Lower leg skin (tissue), 4 donors: ENCODE results near the gene ADH6. TPM values are rescaled to one million over a fixed set of nuclear protein-coding genes. Genes with fewer than 3 reads are reported as not detected.

ENCODE experiments used
- DNase-seq, 2 donors: peaks; one replicate each; pipeline ENCODE4 v3.0.0-alpha.2; 2019; ENCODE audit warnings: low spot score in 2 of 2
- H3K4me3 ChIP-seq: fragments of 200-600 bp; sonication (generic); 2 replicates; pipeline ENCODE4 v1.5.1; 2017; ENCODE audit warnings: mild to moderate bottlenecking, low read depth; ENCODE audit not compliant: poor library complexity, severe bottlenecking
- POLR2A ChIP-seq, 2 donors: fragments of 450-650 bp; IDR thresholded peaks; one replicate each; pipeline ENCODE4 v1.6.1; 2016 to 2017; ENCODE audit warnings: antibody characterized with exemption in 2 of 2, mild to moderate bottlenecking in 1 of 2, moderate library complexity in 1 of 2
- WGBS, 2 donors: methylation state at CpG; one replicate each; pipeline ENCODE4 v1.1.5; 2018; 5-methylcytosine and 5-hydroxymethylcytosine counted together
- intact Hi-C: fragments of 100-400 bp; cut with DNase I; formaldehyde crosslinking; loops from one replicate; pipeline ENCODE4 v1.15.0; 2023; ENCODE audit warnings: low total_unique reads
- total RNA-seq, 4 donors: library from RNA; depleted of rRNA; stranded (reverse); fragments of >200 nt; gene quantifications; one replicate each; pipeline ENCODE4 v1.1.0, GENCODE V29; 2016
- TF ChIP-seq, protein P1 (sequence below), 3 donors: fragments of 450-650 bp; IDR thresholded peaks; one replicate each; pipeline ENCODE4 v1.5.1; 2016; ENCODE audit warnings: antibody characterized with exemption in 3 of 3, mild to moderate bottlenecking in 3 of 3, moderate library complexity in 2 of 3

ADH6 gene
- total RNA-seq, 4 donors from 2014 or later = 1.5 to 22.5 (median 7.5) TPM

DNA sequence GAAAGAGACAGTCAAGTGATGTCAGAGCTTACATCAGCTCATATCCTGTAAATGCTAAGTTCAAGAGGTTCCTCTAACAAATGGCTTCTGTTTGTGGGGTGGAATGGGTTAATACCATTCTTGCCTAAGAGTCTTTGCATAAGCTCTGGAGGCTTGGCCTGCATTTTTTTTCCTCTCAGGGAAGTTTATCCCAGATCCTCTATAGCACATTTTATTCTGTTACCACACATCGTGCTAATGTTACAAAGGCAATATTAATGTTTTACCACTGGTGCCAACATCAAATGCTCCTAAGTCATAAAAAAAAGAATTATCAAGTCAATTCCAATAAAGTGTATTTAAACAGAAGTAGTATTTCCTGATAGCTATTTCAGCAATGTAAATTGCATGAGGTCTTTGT lies 2.9 kb upstream of the ADH6 start:
- no peak overlapping the region for H3K4me3 ChIP-seq
- WGBS, 2 donors = 11 to 24% methylated on average over 1 of the region's 1 CpG
- no peak for DNase-seq
- TF ChIP-seq, protein P1, sequence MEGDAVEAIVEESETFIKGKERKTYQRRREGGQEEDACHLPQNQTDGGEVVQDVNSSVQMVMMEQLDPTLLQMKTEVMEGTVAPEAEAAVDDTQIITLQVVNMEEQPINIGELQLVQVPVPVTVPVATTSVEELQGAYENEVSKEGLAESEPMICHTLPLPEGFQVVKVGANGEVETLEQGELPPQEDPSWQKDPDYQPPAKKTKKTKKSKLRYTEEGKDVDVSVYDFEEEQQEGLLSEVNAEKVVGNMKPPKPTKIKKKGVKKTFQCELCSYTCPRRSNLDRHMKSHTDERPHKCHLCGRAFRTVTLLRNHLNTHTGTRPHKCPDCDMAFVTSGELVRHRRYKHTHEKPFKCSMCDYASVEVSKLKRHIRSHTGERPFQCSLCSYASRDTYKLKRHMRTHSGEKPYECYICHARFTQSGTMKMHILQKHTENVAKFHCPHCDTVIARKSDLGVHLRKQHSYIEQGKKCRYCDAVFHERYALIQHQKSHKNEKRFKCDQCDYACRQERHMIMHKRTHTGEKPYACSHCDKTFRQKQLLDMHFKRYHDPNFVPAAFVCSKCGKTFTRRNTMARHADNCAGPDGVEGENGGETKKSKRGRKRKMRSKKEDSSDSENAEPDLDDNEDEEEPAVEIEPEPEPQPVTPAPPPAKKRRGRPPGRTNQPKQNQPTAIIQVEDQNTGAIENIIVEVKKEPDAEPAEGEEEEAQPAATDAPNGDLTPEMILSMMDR (IDR thresholded peaks at IDR 0.05) = no peak
- no peak for TF ChIP-seq POLR2A (IDR thresholded peaks at IDR 0.05)
- intact Hi-C loops = no loop called here

DNA sequence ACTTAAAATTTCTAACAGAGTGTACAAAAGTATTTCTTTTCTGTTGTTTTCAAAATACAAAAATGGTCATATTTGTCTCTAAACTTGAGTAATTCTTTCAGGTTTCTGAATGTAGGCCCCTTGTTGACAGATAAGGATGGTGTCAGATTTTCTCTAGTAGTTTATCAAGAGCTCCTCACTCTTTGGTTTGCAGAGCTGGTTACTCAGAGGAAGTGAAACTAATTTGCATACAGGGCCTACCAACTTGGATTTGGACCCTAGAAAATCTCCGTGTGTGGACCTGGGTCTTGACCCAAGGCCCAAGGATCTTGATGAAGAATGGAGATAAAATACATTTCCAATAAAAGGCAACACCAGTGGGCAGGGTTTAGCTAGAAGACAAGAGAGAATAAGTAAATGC lies 433 bp upstream of the ADH6 start:
- no peak for DNase-seq
- WGBS, 2 donors = 73 to 91% methylated on average over 1 of the region's 1 CpG

DNA sequence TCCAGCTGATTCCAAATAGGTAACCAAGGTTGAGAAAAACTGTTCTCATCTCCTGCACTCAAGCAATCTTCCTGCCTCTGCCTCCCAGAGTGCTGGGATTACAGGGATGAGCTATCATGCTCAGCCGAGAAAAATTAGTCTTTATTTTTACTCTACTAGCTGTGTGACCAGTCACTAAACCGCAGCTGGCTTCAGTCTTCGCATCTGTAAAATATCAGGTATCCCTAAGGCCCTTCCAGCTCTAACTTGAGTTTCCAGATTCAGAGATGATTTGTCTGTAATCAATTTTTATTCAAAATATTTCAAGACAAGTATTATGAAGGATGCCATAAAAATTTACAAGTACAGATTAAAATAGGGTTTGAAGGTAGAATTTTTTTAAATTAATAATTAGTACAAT lies 3.5 kb downstream of the ADH6 start:
- H3K4me3 ChIP-seq = no peak overlapping the region
- intact Hi-C loops = no loop called here
- DNase-seq = no peak
- TF ChIP-seq, protein P1 (IDR thresholded peaks at IDR 0.05) = no peak
- no peak for TF ChIP-seq POLR2A (IDR thresholded peaks at IDR 0.05)
- WGBS, 2 donors = 75 to 83% methylated on average over 3 of the region's 3 CpGs

More for the DNA sequence above, 433 bp upstream of the ADH6 start:
- intact Hi-C loops = no loop called here
- no peak overlapping the region for H3K4me3 ChIP-seq
- no peak for TF ChIP-seq POLR2A (IDR thresholded peaks at IDR 0.05)
- TF ChIP-seq, protein P1 (IDR thresholded peaks at IDR 0.05) = no peak

DNA sequence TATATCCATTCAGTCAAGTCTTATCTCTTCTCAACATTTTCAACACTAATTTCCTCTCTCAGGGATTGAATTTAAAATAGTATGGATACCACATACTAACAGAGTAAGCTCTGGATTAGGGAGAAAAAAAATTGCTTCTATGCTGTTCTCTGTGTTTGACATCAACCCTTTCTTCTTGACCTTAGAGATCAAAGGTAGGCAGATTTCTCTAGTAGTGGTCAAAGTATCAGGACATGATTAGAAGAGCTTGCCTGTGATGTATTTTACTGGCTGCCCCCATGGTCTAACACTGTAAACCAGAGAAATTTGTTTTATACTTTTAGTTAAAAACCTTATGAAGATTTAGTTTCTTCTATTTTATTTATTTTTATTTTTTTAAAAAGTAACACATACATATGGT lies 8.3 kb downstream of the ADH6 start:
- intact Hi-C loops = no loop called here

DNA sequence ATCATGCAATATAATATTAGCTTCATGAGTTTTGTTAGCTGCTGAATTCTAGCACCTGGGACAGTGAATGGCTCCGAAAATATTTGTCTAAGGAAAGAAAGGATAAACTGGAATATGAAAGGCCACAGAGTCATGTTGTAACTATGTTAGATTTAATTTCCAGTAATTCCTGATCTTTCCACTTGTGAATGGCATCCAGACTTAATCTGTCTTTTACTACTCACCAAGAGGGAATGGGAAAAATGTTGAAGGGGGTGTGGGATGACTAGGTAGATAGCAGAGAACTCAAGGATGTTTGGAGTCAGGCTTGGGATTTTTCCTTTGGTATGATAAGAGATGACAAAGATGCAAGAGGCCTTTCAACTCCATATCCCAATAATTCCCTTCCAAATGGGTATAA lies 9.4 kb downstream of the ADH6 start:
- intact Hi-C loops = no loop called here
- TF ChIP-seq, protein P1 (IDR thresholded peaks at IDR 0.05) = no peak
- no peak for TF ChIP-seq POLR2A (IDR thresholded peaks at IDR 0.05)
- DNase-seq = no peak
- no peak overlapping the region for H3K4me3 ChIP-seq
- WGBS, 2 donors = 89 to 94% methylated on average over 1 of the region's 1 CpG

More for the DNA sequence above, 8.3 kb downstream of the ADH6 start:
- no peak overlapping the region for H3K4me3 ChIP-seq
- no peak for DNase-seq
- TF ChIP-seq POLR2A (IDR thresholded peaks at IDR 0.05) = no peak
- TF ChIP-seq, protein P1 (IDR thresholded peaks at IDR 0.05) = no peak

DNA sequence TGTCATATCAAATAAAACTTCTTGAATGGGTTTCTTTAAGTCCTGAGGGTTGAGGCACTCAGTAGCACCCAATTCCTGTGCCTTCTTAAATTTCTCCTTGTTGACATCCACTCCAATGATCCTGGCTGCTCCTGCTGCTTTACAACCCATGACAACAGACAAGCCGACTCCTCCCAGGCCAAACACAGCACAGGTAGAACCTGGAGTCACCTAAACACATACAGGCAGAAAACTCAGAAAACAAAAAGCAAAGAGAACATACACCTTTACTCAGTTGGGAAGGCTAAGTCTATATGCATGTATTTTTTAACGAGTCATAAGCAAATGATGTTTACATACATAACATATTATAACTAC lies 10.3 kb downstream of the ADH6 start:
- 51 to 60% methylated on average over 2 of the region's 2 CpGs for WGBS, 2 donors
- intact Hi-C loops = no loop called here

More for the DNA sequence above, 10.3 kb downstream of the ADH6 start:
- DNase-seq = no peak
- H3K4me3 ChIP-seq = no peak overlapping the region
- TF ChIP-seq, protein P1 (IDR thresholded peaks at IDR 0.05) = no peak
- no peak for TF ChIP-seq POLR2A (IDR thresholded peaks at IDR 0.05)
